ENCODE results near the gene IL11RA.

GRCh38 chr9:34648673-34649072 is 3.3 kb upstream of the IL11RA start:
- TF ChIP-seq POLR2A (IDR thresholded peaks at IDR 0.05; ENCODE audit: low read depth, low read length): no peak
- no peak for TF ChIP-seq POLR2AphosphoS5 (IDR thresholded peaks at IDR 0.05; ENCODE audit: low read depth, low read length)
